ENCODE measurements around the gene UCN3.

GRCh38 chr10:5391790-5392189, 27.0 kb downstream of the UCN3 start:
- TF ChIP-seq, protein P1, sequence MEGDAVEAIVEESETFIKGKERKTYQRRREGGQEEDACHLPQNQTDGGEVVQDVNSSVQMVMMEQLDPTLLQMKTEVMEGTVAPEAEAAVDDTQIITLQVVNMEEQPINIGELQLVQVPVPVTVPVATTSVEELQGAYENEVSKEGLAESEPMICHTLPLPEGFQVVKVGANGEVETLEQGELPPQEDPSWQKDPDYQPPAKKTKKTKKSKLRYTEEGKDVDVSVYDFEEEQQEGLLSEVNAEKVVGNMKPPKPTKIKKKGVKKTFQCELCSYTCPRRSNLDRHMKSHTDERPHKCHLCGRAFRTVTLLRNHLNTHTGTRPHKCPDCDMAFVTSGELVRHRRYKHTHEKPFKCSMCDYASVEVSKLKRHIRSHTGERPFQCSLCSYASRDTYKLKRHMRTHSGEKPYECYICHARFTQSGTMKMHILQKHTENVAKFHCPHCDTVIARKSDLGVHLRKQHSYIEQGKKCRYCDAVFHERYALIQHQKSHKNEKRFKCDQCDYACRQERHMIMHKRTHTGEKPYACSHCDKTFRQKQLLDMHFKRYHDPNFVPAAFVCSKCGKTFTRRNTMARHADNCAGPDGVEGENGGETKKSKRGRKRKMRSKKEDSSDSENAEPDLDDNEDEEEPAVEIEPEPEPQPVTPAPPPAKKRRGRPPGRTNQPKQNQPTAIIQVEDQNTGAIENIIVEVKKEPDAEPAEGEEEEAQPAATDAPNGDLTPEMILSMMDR (IDR thresholded peaks at IDR 0.05) = no peak
- no peak for TF ChIP-seq POLR2A (IDR thresholded peaks at IDR 0.05)

All from testis (tissue), 2 donors.